ENCODE results near the gene PHLDB2.

- TF ChIP-seq POLR2A (IDR thresholded peaks at IDR 0.05) (no peak), CTCF (IDR thresholded peaks at IDR 0.05) (no peak)
Measured at GRCh38 chr3:111821891-111822290, 37.2 kb upstream of the PHLDB2 start.

All from lower leg skin (tissue), 3 donors.